HEK293 (cell line): ENCODE data around the gene BOC.

Experiments used
- KLF1 ChIP-seq: fragments of 450-650 bp; formaldehyde crosslinking; IDR thresholded peaks from 2 replicates; pipeline ENCODE4 v1.5.1; 2016; ENCODE audit warnings: missing biosample characterization, missing genetic modification characterization
- ZBTB1 ChIP-seq: fragments of 450-650 bp; formaldehyde crosslinking; IDR thresholded peaks from 2 replicates; pipeline ENCODE4 v1.5.1; 2016; ENCODE audit warnings: missing biosample characterization, missing genetic modification characterization
- TF ChIP-seq, protein P1 (sequence below): fragments of 450-650 bp; formaldehyde crosslinking; IDR thresholded peaks from 2 replicates; pipeline ENCODE4 v1.5.1; 2016; ENCODE audit warnings: missing biosample characterization, missing genetic modification characterization
- TF ChIP-seq, protein P2 (sequence below): fragments of 450-650 bp; formaldehyde crosslinking; IDR thresholded peaks from 2 replicates; pipeline ENCODE4 v1.5.1; 2017; ENCODE audit warnings: missing biosample characterization, mild to moderate bottlenecking, missing genetic modification characterization, moderate library complexity

DNA sequence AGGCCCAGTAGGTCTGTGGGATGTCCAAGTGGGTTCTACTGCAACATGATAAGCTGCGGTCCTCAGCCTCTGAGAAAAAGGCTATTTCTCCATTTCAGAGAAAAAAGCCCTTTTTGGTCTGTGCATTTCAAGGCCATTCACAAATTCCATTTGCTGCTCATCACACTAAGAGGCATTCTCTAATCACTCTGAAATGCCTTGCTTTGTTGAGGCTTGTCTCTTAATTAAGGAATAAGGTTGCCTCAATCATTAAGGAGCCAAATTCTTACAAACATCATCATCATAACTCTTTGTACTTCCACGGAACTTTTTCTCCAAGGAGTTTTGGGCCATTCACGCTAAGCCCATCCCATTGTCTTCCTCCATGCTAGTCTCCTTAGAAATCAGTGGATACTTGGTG is 74.4 kb downstream of the BOC start:
- TF ChIP-seq, protein P1, sequence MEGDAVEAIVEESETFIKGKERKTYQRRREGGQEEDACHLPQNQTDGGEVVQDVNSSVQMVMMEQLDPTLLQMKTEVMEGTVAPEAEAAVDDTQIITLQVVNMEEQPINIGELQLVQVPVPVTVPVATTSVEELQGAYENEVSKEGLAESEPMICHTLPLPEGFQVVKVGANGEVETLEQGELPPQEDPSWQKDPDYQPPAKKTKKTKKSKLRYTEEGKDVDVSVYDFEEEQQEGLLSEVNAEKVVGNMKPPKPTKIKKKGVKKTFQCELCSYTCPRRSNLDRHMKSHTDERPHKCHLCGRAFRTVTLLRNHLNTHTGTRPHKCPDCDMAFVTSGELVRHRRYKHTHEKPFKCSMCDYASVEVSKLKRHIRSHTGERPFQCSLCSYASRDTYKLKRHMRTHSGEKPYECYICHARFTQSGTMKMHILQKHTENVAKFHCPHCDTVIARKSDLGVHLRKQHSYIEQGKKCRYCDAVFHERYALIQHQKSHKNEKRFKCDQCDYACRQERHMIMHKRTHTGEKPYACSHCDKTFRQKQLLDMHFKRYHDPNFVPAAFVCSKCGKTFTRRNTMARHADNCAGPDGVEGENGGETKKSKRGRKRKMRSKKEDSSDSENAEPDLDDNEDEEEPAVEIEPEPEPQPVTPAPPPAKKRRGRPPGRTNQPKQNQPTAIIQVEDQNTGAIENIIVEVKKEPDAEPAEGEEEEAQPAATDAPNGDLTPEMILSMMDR (tag by site-specific recombination): no peak
- no peak for TF ChIP-seq KLF1
- TF ChIP-seq, protein P2, sequence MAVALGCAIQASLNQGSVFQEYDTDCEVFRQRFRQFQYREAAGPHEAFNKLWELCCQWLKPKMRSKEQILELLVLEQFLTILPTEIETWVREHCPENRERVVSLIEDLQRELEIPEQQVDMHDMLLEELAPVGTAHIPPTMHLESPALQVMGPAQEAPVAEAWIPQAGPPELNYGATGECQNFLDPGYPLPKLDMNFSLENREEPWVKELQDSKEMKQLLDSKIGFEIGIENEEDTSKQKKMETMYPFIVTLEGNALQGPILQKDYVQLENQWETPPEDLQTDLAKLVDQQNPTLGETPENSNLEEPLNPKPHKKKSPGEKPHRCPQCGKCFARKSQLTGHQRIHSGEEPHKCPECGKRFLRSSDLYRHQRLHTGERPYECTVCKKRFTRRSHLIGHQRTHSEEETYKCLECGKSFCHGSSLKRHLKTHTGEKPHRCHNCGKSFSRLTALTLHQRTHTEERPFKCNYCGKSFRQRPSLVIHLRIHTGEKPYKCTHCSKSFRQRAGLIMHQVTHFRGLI (tag by site-specific recombination): no peak
- no peak for TF ChIP-seq ZBTB1 (tag by site-specific recombination)
